Gastrocnemius medialis (tissue), 4 donors: ENCODE results near the gene CHGA.

Experiments used
- POLR2A ChIP-seq, 2 donors: fragments of 450-650 bp; IDR thresholded peaks; one replicate each; pipeline ENCODE4 v1.6.1; 2017; ENCODE audit warnings: antibody characterized with exemption in 2 of 2, mild to moderate bottlenecking in 2 of 2, moderate library complexity in 2 of 2
- TF ChIP-seq, protein P1 (sequence below), 5 experiments: fragments of 450-650 bp in 3 of 5; fragments of 200-600 bp in 2 of 5; sonication (generic) in 2 of 5; IDR thresholded peaks in 4 of 5; conservative IDR thresholded peaks in 1 of 5; 1 replicate in 4 of 5; 2 replicates in 1 of 5; pipeline ENCODE4 v1.5.1; 2016 to 2019; ENCODE audit warnings: antibody characterized with exemption in 5 of 5, mild to moderate bottlenecking in 3 of 5, moderate library complexity in 3 of 5

DNA sequence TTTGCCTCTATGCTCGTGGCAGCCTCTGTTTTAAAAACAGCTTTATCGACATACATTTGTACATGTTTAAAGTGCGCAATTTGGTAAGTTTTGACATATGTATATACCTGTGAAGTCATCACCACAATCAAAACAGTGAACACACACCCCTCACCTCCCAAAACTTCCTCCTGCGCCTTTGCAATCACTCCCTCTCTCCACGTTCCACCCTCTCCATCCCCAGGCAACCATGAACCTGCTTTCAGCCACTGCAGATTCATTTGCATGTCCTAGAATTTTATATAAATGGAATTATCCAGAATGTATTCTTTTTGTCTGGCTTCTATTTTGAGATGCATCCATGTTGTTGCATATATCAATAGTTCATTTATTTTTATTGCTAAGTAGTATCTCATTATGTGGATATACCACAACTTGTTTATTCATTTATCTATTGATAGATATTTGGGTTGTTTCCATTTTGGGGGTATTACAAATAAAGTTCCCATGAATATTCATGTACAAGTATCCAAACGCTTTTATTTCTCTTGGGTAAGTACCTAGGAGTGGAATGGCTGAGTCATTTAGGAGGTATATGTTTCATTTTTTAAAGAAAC, 15.5 kb upstream of the CHGA start:
- TF ChIP-seq, protein P1, sequence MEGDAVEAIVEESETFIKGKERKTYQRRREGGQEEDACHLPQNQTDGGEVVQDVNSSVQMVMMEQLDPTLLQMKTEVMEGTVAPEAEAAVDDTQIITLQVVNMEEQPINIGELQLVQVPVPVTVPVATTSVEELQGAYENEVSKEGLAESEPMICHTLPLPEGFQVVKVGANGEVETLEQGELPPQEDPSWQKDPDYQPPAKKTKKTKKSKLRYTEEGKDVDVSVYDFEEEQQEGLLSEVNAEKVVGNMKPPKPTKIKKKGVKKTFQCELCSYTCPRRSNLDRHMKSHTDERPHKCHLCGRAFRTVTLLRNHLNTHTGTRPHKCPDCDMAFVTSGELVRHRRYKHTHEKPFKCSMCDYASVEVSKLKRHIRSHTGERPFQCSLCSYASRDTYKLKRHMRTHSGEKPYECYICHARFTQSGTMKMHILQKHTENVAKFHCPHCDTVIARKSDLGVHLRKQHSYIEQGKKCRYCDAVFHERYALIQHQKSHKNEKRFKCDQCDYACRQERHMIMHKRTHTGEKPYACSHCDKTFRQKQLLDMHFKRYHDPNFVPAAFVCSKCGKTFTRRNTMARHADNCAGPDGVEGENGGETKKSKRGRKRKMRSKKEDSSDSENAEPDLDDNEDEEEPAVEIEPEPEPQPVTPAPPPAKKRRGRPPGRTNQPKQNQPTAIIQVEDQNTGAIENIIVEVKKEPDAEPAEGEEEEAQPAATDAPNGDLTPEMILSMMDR (IDR thresholded peaks at IDR 0.05 in 4 of 5, conservative IDR thresholded peaks at IDR 0.05 in 1 of 5): no peak
- no peak for TF ChIP-seq POLR2A (IDR thresholded peaks at IDR 0.05)
